Ramos (cell line): ENCODE results near the gene IFI27L1.

Source experiments
- in situ Hi-C: fragments of 300-500 bp; cut with MboI; formaldehyde crosslinking; loops from one replicate; pipeline ENCODE4 v1.14.3; 2022; ENCODE audit warnings: low sequenced_read_pairs; ENCODE audit not compliant: unreplicated experiment

The IFI27L1 gene

GRCh38 chr14:94110552-94111181, 29.6 kb downstream of the IFI27L1 start, which contains the start of gene IFI27:
IFI27 (plus strand) TSS chr14:94110736.
- in situ Hi-C loops = no loop called here

- in situ Hi-C loops = no loop called here
These were observed 30.4 kb downstream of the IFI27L1 start for GRCh38 chr14:94111276-94112095.

GRCh38 chr14:94112513-94113063, 31.5 kb downstream of the IFI27L1 start:
- in situ Hi-C loops = no loop called here

GRCh38 chr14:94113073-94113472, 32.0 kb downstream of the IFI27L1 start:
- in situ Hi-C loops = no loop called here

GRCh38 chr14:94113490-94113889, 32.4 kb downstream of the IFI27L1 start:
- in situ Hi-C loops = no loop called here

GRCh38 chr14:94113908-94114588, 32.9 kb downstream of the IFI27L1 start:
- in situ Hi-C loops = no loop called here

- in situ Hi-C loops = no loop called here
These were observed 33.5 kb downstream of the IFI27L1 start for GRCh38 chr14:94114589-94115057.

- in situ Hi-C loops = no loop called here
These were observed 34.0 kb downstream of the IFI27L1 start for GRCh38 chr14:94115058-94115591.

GRCh38 chr14:94115631-94116030, 34.5 kb downstream of the IFI27L1 start:
- in situ Hi-C loops = no loop called here

- in situ Hi-C loops = no loop called here
These were observed 35.6 kb downstream of the IFI27L1 start for GRCh38 chr14:94116701-94117100.

- in situ Hi-C loops = no loop called here
These were observed 36.7 kb downstream of the IFI27L1 start for GRCh38 chr14:94117856-94118255.

GRCh38 chr14:94119071-94119470, 38.0 kb downstream of the IFI27L1 start:
- in situ Hi-C loops = no loop called here

GRCh38 chr14:94120667-94121340, 39.7 kb downstream of the IFI27L1 start:
- in situ Hi-C loops = no loop called here

- in situ Hi-C loops = no loop called here
These were observed 40.4 kb downstream of the IFI27L1 start for GRCh38 chr14:94121485-94121884.

- in situ Hi-C loops = no loop called here
These were observed 41.3 kb downstream of the IFI27L1 start for GRCh38 chr14:94122438-94122837.

- in situ Hi-C loops = no loop called here
These were observed 42.2 kb downstream of the IFI27L1 start for GRCh38 chr14:94123296-94123695.

- in situ Hi-C loops = no loop called here
These were observed 42.8 kb downstream of the IFI27L1 start for GRCh38 chr14:94123868-94124267.

- in situ Hi-C loops = loop anchor here (25.0 kb wide), 1 partner anchor 87 kb away; the partner anchor contains the start of gene OTUB2
These were observed 43.7 kb downstream of the IFI27L1 start for GRCh38 chr14:94124582-94125377.
